Breast epithelium (tissue), 3 donors: ENCODE measurements around the gene PSKH1.

Experiments used
- POLR2AphosphoS5 ChIP-seq, 3 donors: sonication (generic); formaldehyde crosslinking; IDR thresholded peaks; one replicate each; pipeline ENCODE4 v1.6.1; 2017; ENCODE audit warnings: antibody characterized with exemption in 3 of 3
- TF ChIP-seq, protein P1 (sequence below), 3 donors: fragments of 450-650 bp; IDR thresholded peaks; one replicate each; pipeline ENCODE4 v1.5.1; 2016 to 2017; ENCODE audit warnings: antibody characterized with exemption in 3 of 3, mild to moderate bottlenecking in 3 of 3, moderate library complexity in 3 of 3

DNA sequence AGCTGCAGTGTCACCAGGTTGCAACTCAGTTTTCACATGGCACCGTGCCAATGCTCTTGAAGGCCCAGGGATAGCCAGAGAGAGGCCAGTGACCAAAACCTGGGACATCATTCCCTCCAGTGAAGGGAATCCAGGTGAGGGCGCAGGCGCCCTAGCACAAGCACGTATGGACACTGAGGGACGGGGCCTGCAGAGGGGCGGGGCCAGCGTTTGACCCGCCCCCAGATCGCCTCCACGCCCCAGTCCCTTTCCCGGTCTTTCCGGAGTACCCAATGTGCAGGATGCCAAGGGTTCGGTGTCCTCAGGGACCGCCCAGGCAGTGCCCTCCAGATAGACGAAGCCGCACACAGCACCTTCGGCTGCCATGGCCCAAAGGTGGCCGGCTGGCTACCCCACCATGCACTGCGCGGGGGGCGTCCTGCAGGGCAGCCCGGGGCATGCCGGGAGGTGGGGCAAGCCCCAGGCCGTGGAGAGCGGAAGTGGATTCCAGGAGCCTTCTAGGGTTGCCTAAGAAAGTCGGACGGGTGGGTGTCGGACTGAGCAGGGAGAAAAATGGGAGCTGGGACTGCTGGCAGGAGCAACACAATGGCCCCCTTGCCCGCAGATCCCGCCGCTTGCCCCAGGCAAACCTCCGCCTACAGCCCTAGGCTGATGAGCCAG, 70.7 kb downstream of the PSKH1 start:
- TF ChIP-seq POLR2AphosphoS5 (IDR thresholded peaks at IDR 0.05) = no peak
- TF ChIP-seq, protein P1, sequence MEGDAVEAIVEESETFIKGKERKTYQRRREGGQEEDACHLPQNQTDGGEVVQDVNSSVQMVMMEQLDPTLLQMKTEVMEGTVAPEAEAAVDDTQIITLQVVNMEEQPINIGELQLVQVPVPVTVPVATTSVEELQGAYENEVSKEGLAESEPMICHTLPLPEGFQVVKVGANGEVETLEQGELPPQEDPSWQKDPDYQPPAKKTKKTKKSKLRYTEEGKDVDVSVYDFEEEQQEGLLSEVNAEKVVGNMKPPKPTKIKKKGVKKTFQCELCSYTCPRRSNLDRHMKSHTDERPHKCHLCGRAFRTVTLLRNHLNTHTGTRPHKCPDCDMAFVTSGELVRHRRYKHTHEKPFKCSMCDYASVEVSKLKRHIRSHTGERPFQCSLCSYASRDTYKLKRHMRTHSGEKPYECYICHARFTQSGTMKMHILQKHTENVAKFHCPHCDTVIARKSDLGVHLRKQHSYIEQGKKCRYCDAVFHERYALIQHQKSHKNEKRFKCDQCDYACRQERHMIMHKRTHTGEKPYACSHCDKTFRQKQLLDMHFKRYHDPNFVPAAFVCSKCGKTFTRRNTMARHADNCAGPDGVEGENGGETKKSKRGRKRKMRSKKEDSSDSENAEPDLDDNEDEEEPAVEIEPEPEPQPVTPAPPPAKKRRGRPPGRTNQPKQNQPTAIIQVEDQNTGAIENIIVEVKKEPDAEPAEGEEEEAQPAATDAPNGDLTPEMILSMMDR (IDR thresholded peaks at IDR 0.05) = no peak
